ENCODE data around the gene VEZF1.

DNA sequence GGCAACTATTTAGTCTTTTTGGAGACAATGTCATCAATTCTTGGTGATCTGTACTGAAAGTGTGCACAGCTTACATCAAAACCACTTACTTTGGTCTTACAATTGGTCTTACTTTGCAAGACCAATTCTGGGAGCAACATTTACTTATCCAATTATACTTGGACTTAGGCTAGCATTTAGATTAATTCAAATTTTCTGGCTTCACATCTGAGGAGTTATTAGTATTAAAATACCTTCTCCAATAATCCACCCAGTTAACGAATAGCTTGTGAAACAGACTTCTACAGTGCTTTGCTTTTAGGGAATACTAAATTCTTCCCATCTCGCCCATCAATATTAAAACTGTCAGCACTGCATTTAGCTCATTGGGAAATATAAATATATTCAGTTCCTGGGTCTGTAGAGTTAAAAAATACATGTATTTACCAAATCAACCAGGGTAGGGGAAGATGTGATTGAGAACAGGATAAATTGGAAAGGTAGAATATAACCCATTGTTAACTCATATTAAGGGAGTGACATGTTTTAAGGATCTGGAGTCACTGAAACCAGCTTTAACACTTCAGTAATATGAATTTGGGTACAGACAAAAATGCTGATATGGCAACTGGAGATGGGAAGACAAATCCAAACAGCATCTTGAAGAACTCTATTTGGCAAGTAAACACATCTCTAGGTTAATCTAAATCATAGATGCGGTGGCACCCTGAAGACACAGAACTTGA, 9.2 kb upstream of the VEZF1 start:
- TF ChIP-seq EP300 (IDR thresholded peaks at IDR 0.05), result no peak
- TF ChIP-seq POLR2AphosphoS5 (IDR thresholded peaks at IDR 0.05), result no peak
- TF ChIP-seq, protein P1, sequence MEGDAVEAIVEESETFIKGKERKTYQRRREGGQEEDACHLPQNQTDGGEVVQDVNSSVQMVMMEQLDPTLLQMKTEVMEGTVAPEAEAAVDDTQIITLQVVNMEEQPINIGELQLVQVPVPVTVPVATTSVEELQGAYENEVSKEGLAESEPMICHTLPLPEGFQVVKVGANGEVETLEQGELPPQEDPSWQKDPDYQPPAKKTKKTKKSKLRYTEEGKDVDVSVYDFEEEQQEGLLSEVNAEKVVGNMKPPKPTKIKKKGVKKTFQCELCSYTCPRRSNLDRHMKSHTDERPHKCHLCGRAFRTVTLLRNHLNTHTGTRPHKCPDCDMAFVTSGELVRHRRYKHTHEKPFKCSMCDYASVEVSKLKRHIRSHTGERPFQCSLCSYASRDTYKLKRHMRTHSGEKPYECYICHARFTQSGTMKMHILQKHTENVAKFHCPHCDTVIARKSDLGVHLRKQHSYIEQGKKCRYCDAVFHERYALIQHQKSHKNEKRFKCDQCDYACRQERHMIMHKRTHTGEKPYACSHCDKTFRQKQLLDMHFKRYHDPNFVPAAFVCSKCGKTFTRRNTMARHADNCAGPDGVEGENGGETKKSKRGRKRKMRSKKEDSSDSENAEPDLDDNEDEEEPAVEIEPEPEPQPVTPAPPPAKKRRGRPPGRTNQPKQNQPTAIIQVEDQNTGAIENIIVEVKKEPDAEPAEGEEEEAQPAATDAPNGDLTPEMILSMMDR (IDR thresholded peaks at IDR 0.05), result no peak
- TF ChIP-seq POLR2A (IDR thresholded peaks at IDR 0.05), result no peak
